Natural killer cell (primary cell): Measurements from ENCODE around the gene MMRN2. TPM values are rescaled to one million over a fixed set of nuclear protein-coding genes. Genes with fewer than 3 reads are reported as not detected.

Source experiments
- ATAC-seq, 3 donors: fragments of 150-1000 bp in 2 of 3; fragments of 200-7000 bp in 1 of 3; cut with Tn5 transposase; 1 replicate in 1 of 3; 2 replicates in 2 of 3; pipeline ENCODE4 v1.10.0; 2021; ENCODE audit warnings: mild to moderate bottlenecking in 2 of 3, moderate library complexity in 2 of 3
- DNase-seq, 2 donors: peaks; one replicate each; pipeline versions ENCODE4 v3.0.0 to v3.0.0-alpha.2; 2013 to 2021; ENCODE audit warnings: mixed read lengths in 1 of 2
- H3K27ac ChIP-seq: one replicate; pipeline ENCODE4 v1.5.1; 2013; ENCODE audit warnings: mild to moderate bottlenecking, low read length
- H3K27me3 ChIP-seq: one replicate; pipeline ENCODE4 v1.6.1; 2013; ENCODE audit warnings: low read length; ENCODE audit not compliant: control insufficient read depth, insufficient read depth
- H3K36me3 ChIP-seq: one replicate; pipeline ENCODE4 v1.6.1; 2013; ENCODE audit warnings: low read length; ENCODE audit not compliant: control insufficient read depth, insufficient read depth
- H3K4me1 ChIP-seq: one replicate; pipeline ENCODE4 v1.6.1; 2013; ENCODE audit warnings: low read length; ENCODE audit not compliant: control insufficient read depth, insufficient read depth
- H3K4me3 ChIP-seq: one replicate; pipeline ENCODE4 v1.5.1; 2013; ENCODE audit warnings: low read length
- H3K9me3 ChIP-seq: one replicate; pipeline ENCODE4 v1.6.1; 2013; ENCODE audit warnings: low read length; ENCODE audit not compliant: control insufficient read depth, insufficient read depth
- H3K27ac Mint-ChIP-seq, 2 donors: one replicate each; pipeline ENCODE4 v1.8.0; 2022; ENCODE audit warnings: mild to moderate bottlenecking in 2 of 2, mixed read lengths in 2 of 2, moderate library complexity in 1 of 2
- H3K27me3 Mint-ChIP-seq, 2 donors: one replicate each; pipeline ENCODE4 v1.8.0; 2022; ENCODE audit warnings: low read depth in 2 of 2, mixed read lengths in 2 of 2
- H3K36me3 Mint-ChIP-seq: one replicate; pipeline ENCODE4 v1.8.0; 2022; ENCODE audit warnings: mixed read lengths
- H3K4me1 Mint-ChIP-seq, 2 donors: one replicate each; pipeline ENCODE4 v1.8.0; 2022; ENCODE audit warnings: mixed read lengths in 2 of 2
- H3K4me3 Mint-ChIP-seq: one replicate; pipeline ENCODE4 v1.8.0; 2022; ENCODE audit warnings: mild to moderate bottlenecking, moderate library complexity, mixed read lengths
- H3K9me3 Mint-ChIP-seq, 2 donors: one replicate each; pipeline ENCODE4 v1.8.0; 2022; ENCODE audit warnings: mixed read lengths in 2 of 2
- CTCF ChIP-seq: fragments of 200-600 bp; IDR thresholded peaks from one replicate; pipeline ENCODE4 v1.8.0; 2022; ENCODE audit warnings: antibody characterized with exemption
- WGBS: methylation state at CpG from one replicate; pipeline ENCODE4 v1.1.7; 2013; ENCODE audit warnings: missing lambda C conversion rate; ENCODE audit not compliant: insufficient coverage; 5-methylcytosine and 5-hydroxymethylcytosine counted together
- intact Hi-C: fragments of 100-400 bp; cut with micrococcal nuclease; formaldehyde crosslinking; loops from one replicate; pipeline ENCODE4 v1.14.2; 2022
- total RNA-seq, 4 donors: library from RNA; stranded (reverse); fragments of 120-200 nt in 1 of 4; gene quantifications; one replicate each; pipeline versions ENCODE4 v1.2.3 to v1.2.4, GENCODE V29; 2013 to 2022

MMRN2 gene
- total RNA-seq, 3 donors from 2014 or later (not counting 1 experiment from before 2014, with no cell fraction given) = 1.3 TPM; not detected in 2

GRCh38 chr10:86942441-86943315 is 14.7 kb downstream of the MMRN2 start:
- intact Hi-C loops = no loop called here
- 94% methylated on average over 94 of the region's 94 CpGs for WGBS
- no peaks in the 10 kb centered on the region for H3K36me3 Mint-ChIP-seq

GRCh38 chr10:86941991-86942421 is 15.4 kb downstream of the MMRN2 start:
- no peaks in the 10 kb centered on the region for H3K36me3 Mint-ChIP-seq
- H3K27me3 Mint-ChIP-seq = peaks cover 0 to 6% of the 10 kb centered on the region in 2 donors
- Histone ChIP-seq H3K27me3 (no peaks in the 10 kb centered on the region), H3K27ac (no peak overlapping the region), H3K4me3 (no peak overlapping the region), H3K36me3 (no peaks in the 10 kb centered on the region), H3K4me1 (peaks cover 7% of the 10 kb centered on the region), H3K9me3 (no peaks in the 10 kb centered on the region)
- no peak for ATAC-seq
- TF ChIP-seq CTCF = no peak
- H3K27ac Mint-ChIP-seq = no peak overlapping the region
- no peak overlapping the region for H3K4me3 Mint-ChIP-seq
- DNase-seq = no peak
- intact Hi-C loops = no loop called here
- H3K4me1 Mint-ChIP-seq = peaks cover 3 to 6% of the 10 kb centered on the region in 2 donors
- H3K9me3 Mint-ChIP-seq = no peaks in the 10 kb centered on the region
- 94% methylated on average over 14 of the region's 14 CpGs for WGBS

More at GRCh38 chr10:86942441-86943315, 14.7 kb downstream of the MMRN2 start:
- H3K4me3 Mint-ChIP-seq = no peak overlapping the region
- Histone ChIP-seq H3K36me3 (no peaks in the 10 kb centered on the region), H3K4me1 (peaks cover 7% of the 10 kb centered on the region), H3K27ac (no peak overlapping the region), H3K9me3 (no peaks in the 10 kb centered on the region), H3K4me3 (no peak overlapping the region), H3K27me3 (no peaks in the 10 kb centered on the region)
- no peaks in the 10 kb centered on the region for H3K9me3 Mint-ChIP-seq
- DNase-seq (no peak), ATAC-seq (no peak)
- H3K27ac Mint-ChIP-seq = no peak overlapping the region
- no peak for TF ChIP-seq CTCF
- peaks cover 3 to 6% of the 10 kb centered on the region in 2 donors for H3K4me1 Mint-ChIP-seq
- H3K27me3 Mint-ChIP-seq = peaks cover 0 to 7% of the 10 kb centered on the region in 2 donors

GRCh38 chr10:86941426-86941825 is 16.0 kb downstream of the MMRN2 start:
- intact Hi-C loops = no loop called here
- Mint-ChIP-seq H3K27ac (no peak overlapping the region), H3K27me3 (peaks cover 0 to under 1% of the 10 kb centered on the region in 2 donors), H3K9me3 (no peaks in the 10 kb centered on the region), H3K36me3 (no peaks in the 10 kb centered on the region), H3K4me3 (no peak overlapping the region), H3K4me1 (peaks cover 3 to 6% of the 10 kb centered on the region in 2 donors)
- ATAC-seq (no peak), DNase-seq (no peak)
- H3K4me1 ChIP-seq = peaks cover 7% of the 10 kb centered on the region
- no peak overlapping the region for H3K27ac ChIP-seq
- H3K4me3 ChIP-seq = no peak overlapping the region
- no peak for TF ChIP-seq CTCF
- 71% methylated on average over 1 of the region's 2 CpGs for WGBS
- no peaks in the 10 kb centered on the region for H3K9me3 ChIP-seq
- H3K36me3 ChIP-seq = no peaks in the 10 kb centered on the region
- H3K27me3 ChIP-seq = no peaks in the 10 kb centered on the region
